HG03108 (cell line): ENCODE measurements around the gene ANO5.
"Not testable (repeated sequence)": the region's sequence is repeated elsewhere in the genome, so short reads cannot be mapped to it uniquely, and the experiment has no call there.

Source experiments
- ATAC-seq: cut with Tn5 transposase; IDR thresholded peaks from one replicate; pipeline ENCODE4 v1.9.1; 2021; ENCODE audit warnings: moderate library complexity; ENCODE audit not compliant: unreplicated experiment

ANO5 gene

DNA sequence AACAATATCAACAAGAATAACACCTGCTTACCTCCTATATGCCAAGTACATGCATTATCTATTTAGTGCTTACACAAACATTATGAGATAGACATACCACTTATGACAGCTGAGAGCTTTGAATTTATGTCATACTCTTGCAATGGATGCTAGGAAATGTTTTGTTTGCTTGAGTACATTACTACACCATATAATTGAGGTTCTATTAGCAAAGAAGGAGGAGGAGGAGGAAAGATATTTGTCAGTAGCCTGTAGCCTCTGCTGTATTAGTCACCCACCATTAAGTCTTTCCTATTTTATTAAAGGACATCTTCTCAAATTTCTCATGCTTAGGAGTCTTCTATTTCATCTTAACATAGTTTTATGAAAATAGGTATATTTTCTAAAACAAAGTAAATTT lies 6.4 kb downstream of the ANO5 start:
- no peak for ATAC-seq

DNA sequence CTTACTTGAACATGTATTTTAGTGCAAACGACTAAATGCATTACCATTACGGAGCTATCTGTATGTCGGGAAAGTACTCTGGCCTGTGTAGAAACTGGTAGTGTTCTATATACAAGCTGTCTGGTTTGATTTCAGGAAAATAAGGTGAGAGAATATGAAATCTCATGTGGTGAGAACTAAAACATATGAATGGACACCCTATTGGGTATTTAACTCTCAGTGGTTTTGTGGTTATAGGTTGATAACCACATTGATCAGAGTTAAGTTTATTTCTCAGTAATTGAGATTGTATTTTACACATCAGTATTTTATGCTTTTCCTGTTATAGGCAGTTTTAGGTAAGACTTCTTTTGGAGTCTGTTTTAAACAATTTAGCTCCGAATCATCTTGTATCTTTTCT lies 10.4 kb downstream of the ANO5 start:
- ATAC-seq, result no peak

GRCh38 chr11:22207162-22207561 lies 14.3 kb downstream of the ANO5 start:
- no peak for ATAC-seq

DNA sequence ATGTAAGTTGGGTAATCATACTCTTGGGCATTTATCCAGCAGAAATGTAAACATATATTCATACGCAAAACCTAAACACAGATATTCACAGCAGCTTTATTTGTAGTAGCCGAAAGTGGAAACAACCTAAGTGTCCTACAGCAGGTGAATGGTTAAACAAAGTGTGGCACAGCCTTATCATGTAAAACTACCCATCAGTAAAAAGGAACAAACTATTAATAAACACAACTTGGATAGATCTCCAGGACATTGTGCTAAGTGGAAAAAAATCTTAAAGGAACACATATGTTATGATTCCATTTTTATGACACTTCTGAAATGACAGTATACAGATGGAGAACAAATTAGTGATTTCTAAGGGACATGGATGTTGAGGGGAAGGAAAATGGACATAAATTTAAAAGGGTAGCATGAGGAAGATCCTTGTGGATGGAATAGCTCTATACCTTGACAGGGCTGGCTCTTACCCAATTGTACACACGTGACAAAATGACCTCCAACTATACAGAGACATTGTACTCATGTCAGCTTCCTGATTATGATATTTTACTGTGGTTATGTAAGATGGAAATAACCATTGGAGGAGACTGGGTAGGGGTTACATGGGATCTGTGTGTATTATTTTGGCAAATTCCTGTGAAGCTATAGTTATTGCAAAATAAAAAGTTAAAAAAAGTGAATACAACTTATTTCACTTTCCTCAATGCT lies 15.4 kb downstream of the ANO5 start:
- ATAC-seq, result no peak

DNA sequence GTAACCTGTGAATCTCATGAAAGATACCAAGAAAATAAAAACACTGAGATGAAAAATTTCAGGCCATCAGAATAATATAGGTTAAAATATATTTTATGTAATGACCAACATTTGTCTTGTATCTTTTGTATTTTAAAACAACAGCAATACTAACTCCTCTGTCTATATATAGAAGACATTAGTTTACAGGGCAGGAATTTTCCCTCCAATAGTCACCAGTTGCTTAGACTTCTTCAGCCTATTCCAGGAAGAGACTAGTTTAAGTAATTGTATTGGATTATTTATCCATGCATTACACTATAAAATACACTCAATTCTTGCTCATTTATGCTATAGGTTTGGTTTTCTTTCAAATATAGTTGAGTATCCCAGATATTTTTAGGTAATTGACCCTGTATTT lies 24.1 kb downstream of the ANO5 start:
- ATAC-seq, result no peak

- ATAC-seq, result no peak
These were observed 28.3 kb downstream of the ANO5 start for GRCh38 chr11:22221143-22221542.

GRCh38 chr11:22225190-22225589 lies 32.3 kb downstream of the ANO5 start:
- no peak for ATAC-seq

DNA sequence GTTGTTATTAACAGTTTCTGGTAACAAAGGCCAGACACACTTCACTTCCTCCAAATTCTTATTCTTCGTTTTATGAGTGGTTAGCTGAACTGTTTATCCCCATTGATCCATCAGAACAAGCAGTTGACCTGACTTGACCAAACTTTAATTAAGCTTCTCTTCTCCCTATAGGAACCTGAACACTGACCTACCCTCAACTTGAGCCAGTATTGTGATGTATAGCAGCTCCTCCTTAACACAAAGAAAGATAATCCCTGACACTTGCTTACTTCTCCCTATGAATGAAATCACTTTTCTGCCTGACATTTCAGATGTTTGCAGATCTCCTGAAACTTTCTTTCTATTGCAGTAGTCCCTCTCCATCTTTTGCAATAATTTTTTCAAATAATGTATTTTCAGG lies 41.9 kb downstream of the ANO5 start:
- ATAC-seq, result no peak

- ATAC-seq, result peak; percentile 92
These were observed 52.2 kb downstream of the ANO5 start for GRCh38 chr11:22244986-22245592.

- no peak for ATAC-seq
These were observed 54.1 kb downstream of the ANO5 start for GRCh38 chr11:22246992-22247391.

- ATAC-seq, result no peak
These were observed 57.0 kb downstream of the ANO5 start for GRCh38 chr11:22249871-22250270.

DNA sequence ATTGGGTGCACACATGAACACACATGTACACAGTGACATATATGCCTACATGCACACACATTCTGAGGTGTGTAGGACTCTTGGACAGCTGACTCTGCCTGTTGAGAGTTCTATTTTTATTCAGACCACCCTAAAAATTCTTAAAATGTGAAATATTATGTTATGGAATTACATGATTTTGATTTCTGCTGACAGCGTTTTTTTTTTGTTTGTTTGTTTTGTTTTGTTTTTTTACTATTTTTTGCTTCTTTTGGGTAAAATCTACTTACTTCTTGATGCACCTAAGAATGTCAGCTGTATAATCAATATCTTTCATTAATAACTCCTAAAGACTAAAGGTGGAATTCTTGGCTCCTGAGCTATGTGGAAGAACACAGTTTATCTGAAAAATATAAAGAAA lies 64.0 kb downstream of the ANO5 start:
- ATAC-seq, result no peak

GRCh38 chr11:22263613-22264012 lies 70.7 kb downstream of the ANO5 start:
- ATAC-seq, result no peak

DNA sequence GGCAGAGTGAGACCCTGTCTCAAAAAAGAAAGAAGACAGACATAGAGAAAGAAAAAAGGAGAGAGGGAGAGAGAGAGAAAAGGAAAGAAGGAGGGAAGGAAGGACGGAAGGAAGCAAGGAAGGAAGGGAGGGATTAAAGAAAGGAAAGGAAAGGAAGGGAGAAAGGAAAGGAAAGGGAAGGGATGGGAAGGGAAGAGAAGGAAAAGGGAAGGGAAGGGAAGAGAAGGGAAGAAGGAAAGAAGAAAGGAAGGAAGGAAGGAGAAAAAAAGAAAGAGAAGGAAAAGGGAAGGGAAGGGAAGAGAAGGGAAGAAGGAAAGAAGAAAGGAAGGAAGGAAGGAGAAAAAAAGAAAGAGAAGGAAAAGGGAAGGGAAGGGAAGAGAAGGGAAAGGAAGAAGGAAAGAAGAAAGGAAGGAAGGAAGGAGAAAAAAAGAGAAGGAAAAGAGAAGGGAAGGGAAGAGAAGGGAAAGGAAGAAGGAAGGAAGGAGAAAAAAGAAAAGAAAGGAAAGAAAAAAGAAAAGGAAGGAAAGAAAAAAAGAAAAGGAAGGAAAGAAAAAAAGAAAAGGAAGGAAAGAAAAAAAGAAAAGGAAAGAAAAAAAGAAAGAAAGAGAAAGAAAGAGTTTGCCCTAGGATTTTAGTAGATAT lies 76.2 kb downstream of the ANO5 start:
- ATAC-seq, result not testable (repeated sequence)

DNA sequence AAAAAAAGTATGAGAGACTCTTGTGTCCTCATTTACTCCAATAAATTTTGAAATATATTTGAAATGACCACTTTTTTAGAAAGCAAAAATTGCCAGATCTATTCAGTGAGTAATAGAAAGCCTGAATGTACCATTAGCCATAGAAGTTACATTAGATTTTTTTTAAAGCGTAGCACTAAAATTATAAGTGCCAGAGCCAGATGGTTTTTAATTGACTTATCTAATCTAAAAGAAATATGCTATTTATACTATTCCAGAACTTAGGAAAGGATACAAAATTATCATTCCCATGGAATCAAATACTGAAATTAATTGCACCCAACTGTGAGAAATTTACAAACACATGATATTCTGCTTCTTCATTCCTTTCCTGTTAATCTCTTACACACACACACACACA lies 80.9 kb downstream of the ANO5 start:
- no peak for ATAC-seq

GRCh38 chr11:22275600-22275999 lies 82.7 kb downstream of the ANO5 start:
- no peak for ATAC-seq

GRCh38 chr11:22276535-22276934 lies 83.7 kb downstream of the ANO5 start:
- no peak for ATAC-seq

GRCh38 chr11:22284991-22285390 lies 92.1 kb downstream of the ANO5 start:
- not testable (repeated sequence) for ATAC-seq

DNA sequence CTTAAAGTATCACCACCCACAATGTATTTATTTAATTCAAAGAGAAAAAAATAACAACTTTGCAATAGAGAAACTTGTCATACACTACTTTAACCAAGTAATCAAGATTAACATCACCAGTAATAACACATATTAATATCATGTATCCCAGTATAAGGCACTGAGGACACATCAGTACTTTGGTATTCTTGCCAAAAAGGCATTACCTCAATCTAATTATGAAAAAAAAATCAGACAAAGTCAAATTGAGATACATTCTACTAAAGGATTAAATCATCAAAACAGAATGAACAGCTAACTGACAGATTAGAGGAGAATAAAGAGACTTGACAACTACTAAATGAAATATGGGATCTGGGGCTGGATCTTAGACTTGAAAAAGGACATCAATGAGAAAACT lies 109.5 kb downstream of the ANO5 start:
- ATAC-seq, result no peak

- ATAC-seq, result no peak
These were observed 111.6 kb downstream of the ANO5 start for GRCh38 chr11:22304337-22304961.

GRCh38 chr11:22317656-22318055 lies 124.8 kb downstream of the ANO5 start:
- ATAC-seq, result no peak

GRCh38 chr11:22331771-22332170 lies 138.9 kb downstream of the ANO5 start:
- no peak for ATAC-seq
